AG09309 (cell line): Measurements from ENCODE around the gene MAGEB6.
"Not testable (repeated sequence)": the region's sequence is repeated elsewhere in the genome, so short reads cannot be mapped to it uniquely, and the experiment has no call there.

Source experiments
- DNase-seq: peaks from one replicate; pipeline ENCODE4 v3.0.0-alpha.2; 2010; ENCODE audit warnings: low read depth
- H3K4me3 ChIP-seq: 2 replicates; pipeline ENCODE4 v1.5.1; 2011; ENCODE audit warnings: mild to moderate bottlenecking, low read depth, low read length, moderate library complexity; ENCODE audit not compliant: control insufficient read depth
- CTCF ChIP-seq: IDR thresholded peaks from 2 replicates; pipeline ENCODE4 v1.5.1; 2011; ENCODE audit warnings: mild to moderate bottlenecking, low read depth, low read length, inconsistent platforms; ENCODE audit not compliant: insufficient read depth, control insufficient read depth; ENCODE audit errors: missing control alignments

MAGEB6 gene, protein sequence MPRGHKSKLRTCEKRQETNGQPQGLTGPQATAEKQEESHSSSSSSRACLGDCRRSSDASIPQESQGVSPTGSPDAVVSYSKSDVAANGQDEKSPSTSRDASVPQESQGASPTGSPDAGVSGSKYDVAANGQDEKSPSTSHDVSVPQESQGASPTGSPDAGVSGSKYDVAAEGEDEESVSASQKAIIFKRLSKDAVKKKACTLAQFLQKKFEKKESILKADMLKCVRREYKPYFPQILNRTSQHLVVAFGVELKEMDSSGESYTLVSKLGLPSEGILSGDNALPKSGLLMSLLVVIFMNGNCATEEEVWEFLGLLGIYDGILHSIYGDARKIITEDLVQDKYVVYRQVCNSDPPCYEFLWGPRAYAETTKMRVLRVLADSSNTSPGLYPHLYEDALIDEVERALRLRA

GRCh38 chrX:26192204-26192603 lies at the start of gene MAGEB6:
Gene MAGEB6 (plus strand): TSS chrX:26192440. CDS start chrX:26193847, 1,407 bp downstream.
- no peak for DNase-seq
- no peak for TF ChIP-seq CTCF
- no peak within 1 kb of the TSS for H3K4me3 ChIP-seq

- no peak for TF ChIP-seq CTCF
- H3K4me3 ChIP-seq: no peak overlapping the region
Observed at GRCh38 chrX:26146024-26146423, 46.2 kb upstream of the MAGEB6 start.

GRCh38 chrX:26160301-26160700 lies 31.9 kb upstream of the MAGEB6 start, which contains the start of gene MAGEB6B:
Gene MAGEB6B (plus strand): TSS chrX:26160601. CDS start chrX:26160601, 0 bp downstream.
- DNase-seq: no peak
- no peak within 1 kb of the TSS for H3K4me3 ChIP-seq
- no peak for TF ChIP-seq CTCF

More at GRCh38 chrX:26146024-26146423, 46.2 kb upstream of the MAGEB6 start:
- DNase-seq: no peak

GRCh38 chrX:26203561-26203960 lies 11.3 kb downstream of the MAGEB6 start:
- no peak overlapping the region for H3K4me3 ChIP-seq
- TF ChIP-seq CTCF: no peak
- no peak for DNase-seq

- DNase-seq, H3K4me3 ChIP-seq: not testable (repeated sequence)
Observed at GRCh38 chrX:26204717-26205116, 12.5 kb downstream of the MAGEB6 start.

DNA sequence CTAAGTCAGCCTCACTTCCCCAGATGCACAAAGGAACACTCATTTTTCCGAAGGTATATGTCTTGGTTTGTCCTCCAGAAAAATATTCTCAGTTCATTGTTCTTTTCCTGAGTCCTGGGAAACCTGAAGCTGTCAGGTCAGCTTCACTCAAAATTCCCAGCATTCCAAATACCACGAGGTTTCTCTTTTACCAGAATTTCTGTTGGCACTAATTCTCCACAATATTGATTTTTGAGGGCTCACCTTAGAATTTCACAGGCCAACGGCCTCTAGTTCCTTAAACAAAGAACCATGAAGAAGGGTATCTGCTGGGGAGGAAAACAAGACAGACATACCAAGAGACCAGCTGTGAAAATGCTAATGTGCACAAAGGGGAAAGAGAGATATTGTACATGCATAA lies 15.8 kb downstream of the MAGEB6 start:
- no peak for TF ChIP-seq CTCF
- DNase-seq: no peak
- no peak overlapping the region for H3K4me3 ChIP-seq

- DNase-seq: no peak
- no peak for TF ChIP-seq CTCF
- no peak within 1 kb of the TSS for H3K4me3 ChIP-seq
Observed at GRCh38 chrX:26215869-26216268, 23.6 kb downstream of the MAGEB6 start, which contains the start of gene MAGEB5. Gene MAGEB5 (plus strand): TSS chrX:26216169. CDS start chrX:26217302, 1,133 bp downstream.
